HG03432 (cell line): ENCODE data around the gene RPRD1B.
A peak's percentile ranks its signal among the peaks of the same experiment; 100 is the strongest.

ENCODE experiments used
- ATAC-seq: cut with Tn5 transposase; IDR thresholded peaks from one replicate; pipeline ENCODE4 v1.9.1; 2021; ENCODE audit warnings: mild to moderate bottlenecking, moderate library complexity; ENCODE audit not compliant: unreplicated experiment

Gene RPRD1B

GRCh38 chr20:38034108-38034649 is 633 bp downstream of the RPRD1B start:
- ATAC-seq = no peak

- ATAC-seq = no peak
These were observed 1.4 kb downstream of the RPRD1B start for GRCh38 chr20:38034961-38035360.

GRCh38 chr20:38036366-38036765 is 2.8 kb downstream of the RPRD1B start:
- ATAC-seq = no peak

GRCh38 chr20:38040276-38040675 is 6.7 kb downstream of the RPRD1B start:
- ATAC-seq = no peak

GRCh38 chr20:38043512-38044300 is 10.2 kb downstream of the RPRD1B start:
- no peak for ATAC-seq

GRCh38 chr20:38044685-38045084 is 11.1 kb downstream of the RPRD1B start:
- no peak for ATAC-seq

- ATAC-seq = no peak
These were observed 13.0 kb downstream of the RPRD1B start for GRCh38 chr20:38046572-38046971.

- no peak for ATAC-seq
These were observed 16.3 kb downstream of the RPRD1B start for GRCh38 chr20:38049800-38050199.

- no peak for ATAC-seq
These were observed 17.1 kb downstream of the RPRD1B start for GRCh38 chr20:38050686-38051085.

GRCh38 chr20:38052870-38053269 is 19.3 kb downstream of the RPRD1B start:
- ATAC-seq = no peak

GRCh38 chr20:38054647-38055046 is 21.1 kb downstream of the RPRD1B start:
- ATAC-seq = no peak

GRCh38 chr20:38055294-38055693 is 21.7 kb downstream of the RPRD1B start:
- ATAC-seq = no peak

- ATAC-seq = no peak
These were observed 22.3 kb downstream of the RPRD1B start for GRCh38 chr20:38055848-38056247.

GRCh38 chr20:38057351-38057972 is 23.9 kb downstream of the RPRD1B start:
- ATAC-seq = peak; percentile 63

- ATAC-seq = no peak
These were observed 26.3 kb downstream of the RPRD1B start for GRCh38 chr20:38059832-38060231.

GRCh38 chr20:38060536-38060935 is 27.0 kb downstream of the RPRD1B start:
- no peak for ATAC-seq

GRCh38 chr20:38061109-38061508 is 27.6 kb downstream of the RPRD1B start:
- no peak for ATAC-seq

GRCh38 chr20:38062890-38063289 is 29.3 kb downstream of the RPRD1B start:
- no peak for ATAC-seq

GRCh38 chr20:38063911-38064530 is 30.5 kb downstream of the RPRD1B start:
- ATAC-seq = no peak

- no peak for ATAC-seq
These were observed 32.3 kb downstream of the RPRD1B start for GRCh38 chr20:38065764-38066375.

GRCh38 chr20:38066969-38067716 is 33.6 kb downstream of the RPRD1B start:
- ATAC-seq = no peak
